Testis (tissue), 2 donors: ENCODE results near the gene IFNGR2.

ENCODE experiments used
- CTCF ChIP-seq, 3 experiments: fragments of 450-650 bp in 2 of 3; fragments of 200-600 bp in 1 of 3; sonication (generic) in 1 of 3; IDR thresholded peaks; one replicate each; pipeline ENCODE4 v1.5.1; 2016 to 2019; ENCODE audit warnings: antibody characterized with exemption in 3 of 3, mild to moderate bottlenecking in 2 of 3, moderate library complexity in 1 of 3
- POLR2A ChIP-seq: fragments of 450-650 bp; IDR thresholded peaks from one replicate; pipeline ENCODE4 v1.6.1; 2017; ENCODE audit warnings: antibody characterized with exemption, mild to moderate bottlenecking, moderate library complexity

GRCh38 chr21:33443194-33443593, 40.0 kb downstream of the IFNGR2 start:
- TF ChIP-seq CTCF (IDR thresholded peaks at IDR 0.05) (no peak), POLR2A (no peak)
